A549 (cell line): Measurements from ENCODE around the gene HELT. TPM values are rescaled to one million over a fixed set of nuclear protein-coding genes. Genes with fewer than 3 reads are reported as not detected.
A peak's percentile ranks its signal among the peaks of the same experiment; 100 is the strongest.

Source experiments
- ATAC-seq, 2 experiments: fragments of 200-7000 bp in 1 of 2; fragments of >200 bp in 1 of 2; cut with Nextera tagmentation in 1 of 2; cut with Tn5 transposase in 1 of 2; 3 replicates each; pipeline versions ENCODE4 v1.8.0 to v1.9.1; 2018 to 2020; ENCODE audit warnings: mild to moderate bottlenecking in 1 of 2, moderate library complexity in 1 of 2
- CTCF ChIA-PET: fragments of 300-600 bp; sonication (Branson Sonifier 250); formaldehyde crosslinking; extraction: SDS; loops from one replicate; lab custom pipeline; 2021; ENCODE audit warnings: antibody characterized with exemption, inconsistent platforms; lab: Yijun Ruan, JAX
- POLR2A ChIA-PET: fragments of 350-600 bp; formaldehyde crosslinking; extraction: SDS; loops from one replicate; lab custom pipeline; 2021; ENCODE audit warnings: antibody characterized with exemption, inconsistent platforms; lab: Yijun Ruan, JAX
- DNase-seq, 2 experiments: peaks; one replicate each; pipeline versions ENCODE4 v3.0.0 to v3.0.0-alpha.2; 2011 to 2016; ENCODE audit warnings: low read depth in 1 of 2, low spot score in 1 of 2
- FAIRE-seq: peaks from 2 replicates; lab custom pipeline; 2011; peaks lifted over from hg19 to GRCh38; lab: Jason Lieb, UNC
- H3K27ac ChIP-seq, 2 experiments: fragments of >200 bp; sonication (Bioruptor Twin); formaldehyde crosslinking; 3 replicates each; pipeline ENCODE4 v1.5.1; 2016 to 2017
- H3K4me1 ChIP-seq: fragments of >200 bp; sonication (Bioruptor Twin); formaldehyde crosslinking; 3 replicates; pipeline ENCODE4 v1.6.1; 2016
- H3K4me2 ChIP-seq: fragments of >200 bp; sonication (Bioruptor Twin); formaldehyde crosslinking; 3 replicates; pipeline ENCODE4 v1.6.1; 2016
- H3K4me3 ChIP-seq: fragments of >200 bp; sonication (Bioruptor Twin); formaldehyde crosslinking; 3 replicates; pipeline ENCODE4 v1.5.1; 2016
- H3K9me3 ChIP-seq: fragments of >200 bp; sonication (Bioruptor Twin); formaldehyde crosslinking; 3 replicates; pipeline ENCODE4 v1.6.1; 2016
- CEBPB ChIP-seq, 2 experiments: fragments of >200 bp in 1 of 2; sonication (Bioruptor Twin) in 1 of 2; formaldehyde crosslinking in 1 of 2; IDR thresholded peaks; 2 replicates each; pipeline ENCODE4 v1.6.1; 2012 to 2016
- CTCF ChIP-seq: fragments of >200 bp; sonication (Bioruptor Twin); formaldehyde crosslinking; IDR thresholded peaks from 3 replicates; pipeline ENCODE4 v1.5.1; 2016
- ESRRA ChIP-seq: fragments of 150-350 bp; IDR thresholded peaks from 2 replicates; pipeline ENCODE4 v1.6.1; 2014; ENCODE audit warnings: mild to moderate bottlenecking, low read length, borderline replicate concordance
- HDAC2 ChIP-seq: fragments of 200-600 bp; sonication (generic); IDR thresholded peaks from 2 replicates; pipeline ENCODE4 v1.6.1; 2016
- HMGXB4 ChIP-seq: fragments of 250-450 bp; sonication (Bioruptor Pico); IDR thresholded peaks from 2 replicates; pipeline ENCODE4 v1.5.0; 2021; ENCODE audit warnings: mild to moderate bottlenecking, moderate library complexity, borderline replicate concordance
- HOXB5 ChIP-seq: fragments of 250-450 bp; sonication (Bioruptor Pico); IDR thresholded peaks from 2 replicates; pipeline ENCODE4 v1.5.0; 2020; ENCODE audit warnings: mild to moderate bottlenecking, moderate library complexity
- POLR2AphosphoS2 ChIP-seq: conservative IDR thresholded peaks from 2 replicates; pipeline ENCODE4 v1.6.1; 2012; ENCODE audit warnings: low read length, improper control_type of control experiment, inconsistent platforms
- RAD21 ChIP-seq, 2 experiments: fragments of >200 bp in 1 of 2; sonication (Bioruptor Twin) in 1 of 2; formaldehyde crosslinking in 1 of 2; IDR thresholded peaks in 1 of 2; conservative IDR thresholded peaks in 1 of 2; 2 replicates in 1 of 2; 3 replicates in 1 of 2; pipeline ENCODE4 v1.6.1; 2012 to 2018; ENCODE audit warnings: inconsistent platforms in 1 of 2
- RCOR1 ChIP-seq: fragments of 150-350 bp; IDR thresholded peaks from 2 replicates; pipeline ENCODE4 v1.6.1; 2014; ENCODE audit warnings: antibody characterized with exemption, low read length, low read depth
- RFX5 ChIP-seq: fragments of 450-650 bp; IDR thresholded peaks from 2 replicates; pipeline ENCODE4 v1.7.1; 2014; ENCODE audit warnings: antibody characterized with exemption, mild to moderate bottlenecking, moderate library complexity
- RNF2 ChIP-seq: fragments of 200-600 bp; sonication (generic); IDR thresholded peaks from 2 replicates; pipeline ENCODE4 v1.6.1; 2016; ENCODE audit warnings: low read depth, mild to moderate bottlenecking, antibody characterized with exemption, moderate library complexity, borderline replicate concordance
- SMC3 ChIP-seq: fragments of >200 bp; sonication (Bioruptor Twin); formaldehyde crosslinking; IDR thresholded peaks from 3 replicates; pipeline ENCODE4 v1.6.1; 2018; ENCODE audit warnings: inconsistent platforms
- TFCP2L1 ChIP-seq: fragments of 250-450 bp; sonication (Bioruptor Pico); IDR thresholded peaks from 2 replicates; pipeline ENCODE4 v1.5.0; 2021; ENCODE audit warnings: mild to moderate bottlenecking
- USF2 ChIP-seq: fragments of 450-650 bp; IDR thresholded peaks from 2 replicates; pipeline ENCODE4 v1.6.1; 2014; ENCODE audit warnings: antibody characterized with exemption
- ZSCAN20 ChIP-seq: fragments of 250-450 bp; sonication (Bioruptor Pico); IDR thresholded peaks from 2 replicates; pipeline ENCODE4 v1.8.0; 2022; ENCODE audit warnings: mild to moderate bottlenecking, moderate library complexity
- WGBS: methylation state at CpG from one replicate; pipeline ENCODE4 v1.1.6; 2017; ENCODE audit errors: missing lambda C conversion rate; 5-methylcytosine and 5-hydroxymethylcytosine counted together
- polyA plus RNA-seq, 4 experiments: library from polyadenylated mRNA; depleted of rRNA in 3 of 4; stranded (reverse); fragments of >200 nt; fragmentation: RNase III in 1 of 4; extraction: RNeasy Plus Mini Kit Qiagen cat#74134 plus additional on column Dnase treatment in 1 of 4; gene quantifications; 2 replicates in 3 of 4; 3 replicates in 1 of 4; pipeline ENCODE4 v1.2.3, GENCODE V29; 2011 to 2017

HELT gene
- polyA plus RNA-seq, 2 of the 4 experiments (the other 2 are of a cell fraction) = not detected

GRCh38 chr4:185005219-185005819, 13.0 kb upstream of the HELT start:
- WGBS = 3% methylated on average over 21 of the region's 22 CpGs
- Histone ChIP-seq H3K4me2 (peak overlapping the region; percentile 86), H3K4me1 (no peaks in the 10 kb centered on the region), H3K4me3 (0 out of 3 replicates have a peak overlapping the region, but pooled peaks have one; percentile 22), H3K27ac (no peak overlapping the region; a peak in 1 of 6 replicates), H3K9me3 (no peaks in the 10 kb centered on the region)
- FAIRE-seq (no peak), ATAC-seq (peak; percentile 91 to 97), DNase-seq (peak; percentile 64 to 66)
- ChIA-PET POLR2A (no interaction called here), CTCF (interaction anchor here (0.5 to 2.0 kb wide), 15 partner anchors 8 to 135 kb away, joined by 3 to 8 read pairs (median 4); no protein-coding TSS in a partner anchor)
- TF ChIP-seq HMGXB4 (CRISPR knock-in tag) (no peak), HDAC2 (no peak), RAD21 (conservative IDR thresholded peaks at IDR 0.05 in 1 of 2, IDR thresholded peaks at IDR 0.05 in 1 of 2) (peak; percentile 66 to 72), ZSCAN20 (CRISPR knock-in tag) (no peak), CTCF (peak; percentile 73), RNF2 (no peak), ESRRA (no peak), POLR2AphosphoS2 (no peak), RFX5 (no peak), RCOR1 (no peak), USF2 (no peak), CEBPB (IDR thresholded peaks at IDR 0.05) (no peak), TFCP2L1 (CRISPR knock-in tag) (no peak), SMC3 (peak; percentile 71), HOXB5 (CRISPR knock-in tag) (no peak)

GRCh38 chr4:185011408-185011807, 6.9 kb upstream of the HELT start:
- ChIA-PET POLR2A (no interaction called here), CTCF (interaction anchor here (1.0 to 2.1 kb wide), 6 partner anchors 26 to 266 kb away, joined by 3 to 6 read pairs (median 4); no protein-coding TSS in a partner anchor)
- Histone ChIP-seq H3K9me3 (no peaks in the 10 kb centered on the region), H3K4me2 (no peak overlapping the region), H3K4me3 (no peak overlapping the region), H3K27ac (no peak overlapping the region), H3K4me1 (no peaks in the 10 kb centered on the region)
- DNase-seq (no peak), ATAC-seq (peak; percentile 80 to 89), FAIRE-seq (no peak)
- 8% methylated on average over 8 of the region's 8 CpGs for WGBS
- TF ChIP-seq HMGXB4 (CRISPR knock-in tag) (no peak), CTCF (peak; percentile 17; the same call in 1 of the 3 replicates)
